Activated CD8-positive, alpha-beta memory T cell treated with anti-CD3 and anti-CD28 coated beads for 36 hours (primary cell): ENCODE measurements around the gene WNT1. TPM values are rescaled to one million over a fixed set of nuclear protein-coding genes. Genes with fewer than 3 reads are reported as not detected.

ENCODE experiments used
- CTCF ChIA-PET: fragments of 350-600 bp; sonication (Branson Sonifier 250); formaldehyde crosslinking; loops from one replicate; lab custom pipeline; 2021; ENCODE audit warnings: antibody characterized with exemption; lab: Charles Lee
- POLR2A ChIA-PET: fragments of 350-600 bp; sonication (Branson Sonifier 250); formaldehyde crosslinking; loops from one replicate; lab custom pipeline; 2021; ENCODE audit warnings: antibody characterized with exemption; lab: Charles Lee
- total RNA-seq, 2 experiments: library from RNA; stranded (reverse); gene quantifications; one replicate each; pipeline ENCODE4 v1.2.3, GENCODE V29; 2021

WNT1 gene
- total RNA-seq, 2 experiments from 2014 or later = not detected

DNA sequence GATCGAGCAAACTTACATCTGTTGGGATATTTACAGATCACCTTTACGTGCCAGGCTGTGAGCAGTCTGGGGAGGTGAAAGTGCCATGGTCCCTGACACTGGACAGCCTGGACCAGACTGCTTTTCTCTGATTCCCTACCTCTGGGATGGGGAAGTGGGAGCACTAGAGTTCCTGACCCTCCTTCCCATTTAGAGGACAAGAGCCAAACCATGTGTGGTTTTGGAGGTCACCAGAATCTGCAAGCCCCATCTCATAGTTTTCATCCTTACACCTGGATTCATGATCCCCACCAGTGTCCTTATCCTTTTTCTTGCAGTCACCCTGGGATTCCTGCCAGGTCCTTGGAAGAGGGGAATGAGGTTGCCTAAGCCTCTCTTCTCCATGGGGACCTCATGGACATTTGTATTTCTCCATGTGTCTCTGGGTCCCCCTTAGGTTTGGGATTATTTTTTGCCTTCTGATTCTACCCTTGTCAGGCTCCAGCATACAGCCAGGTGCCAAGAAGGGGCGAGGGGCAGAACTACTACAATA, 5.1 kb upstream of the WNT1 start:
- ChIA-PET POLR2A (no interaction called here), CTCF (interaction anchor here (0.9 to 3.5 kb wide), 11 partner anchors 9 to 120 kb away, joined by 3 to 16 read pairs (median 5); partner anchors contain the start of gene ARF3)

DNA sequence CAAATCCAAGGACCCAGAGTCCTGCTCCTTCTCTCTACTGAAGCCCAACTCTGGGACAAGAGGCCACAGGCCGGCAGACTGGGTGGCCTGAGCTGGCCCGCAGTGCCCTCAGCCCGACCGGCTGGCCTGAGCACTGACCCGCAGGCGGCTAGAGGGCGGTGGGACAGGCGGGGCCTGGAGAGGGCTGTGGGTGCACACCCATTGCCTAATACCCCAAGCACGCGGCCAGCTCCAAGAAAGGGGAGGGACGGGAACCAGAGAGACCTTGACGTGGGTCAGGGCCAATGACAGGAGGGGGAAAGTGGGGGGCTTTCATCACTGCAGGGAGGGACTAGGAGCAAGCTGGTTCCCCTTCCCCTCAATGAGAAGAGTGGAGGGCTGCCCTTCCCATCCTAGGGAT, 4.6 kb upstream of the WNT1 start:
- CTCF ChIA-PET = interaction anchor here (0.9 to 3.5 kb wide), 6 partner anchors 10 to 120 kb away, joined by 3 to 16 read pairs (median 4); no protein-coding TSS in a partner anchor
- POLR2A ChIA-PET = no interaction called here

DNA sequence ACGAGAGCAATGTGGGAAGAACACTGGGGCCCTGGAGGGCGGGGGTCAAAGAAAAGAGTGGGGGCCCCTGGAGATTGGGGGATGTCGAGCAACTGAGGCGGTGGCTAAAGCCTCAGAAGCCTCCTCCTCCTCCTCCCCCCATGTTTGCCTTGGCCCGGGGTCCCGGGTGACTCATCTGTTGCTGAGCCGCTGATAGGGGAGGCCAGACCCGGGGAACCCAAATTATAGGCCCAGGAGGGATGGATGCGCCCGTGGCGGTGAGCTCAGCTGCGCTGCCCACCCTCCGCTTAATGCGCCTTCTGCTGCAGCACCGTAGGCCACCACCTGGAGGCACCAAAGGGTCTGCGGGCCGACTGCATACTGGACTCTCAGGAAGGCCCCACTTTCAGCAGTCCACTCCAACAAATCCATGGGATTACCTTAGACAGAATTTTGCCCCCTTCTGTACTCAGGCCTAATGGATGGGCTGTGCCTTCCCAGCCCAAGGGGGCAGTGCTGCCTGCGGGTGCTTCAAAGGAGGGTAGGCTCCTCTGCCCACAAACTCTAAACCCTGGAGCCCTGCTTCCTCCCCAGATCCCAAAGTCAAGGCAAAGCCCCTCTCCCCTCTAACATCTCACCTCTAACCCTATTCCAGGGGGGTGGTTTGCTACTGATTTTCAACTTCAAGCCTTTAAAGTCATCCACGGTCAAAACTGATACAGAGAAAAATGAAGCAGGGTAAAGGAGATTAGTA, 4.0 kb upstream of the WNT1 start:
- POLR2A ChIA-PET = no interaction called here
- CTCF ChIA-PET = interaction anchor here (0.9 to 3.5 kb wide), 6 partner anchors 9 to 121 kb away, joined by 3 to 16 read pairs (median 4); no protein-coding TSS in a partner anchor

DNA sequence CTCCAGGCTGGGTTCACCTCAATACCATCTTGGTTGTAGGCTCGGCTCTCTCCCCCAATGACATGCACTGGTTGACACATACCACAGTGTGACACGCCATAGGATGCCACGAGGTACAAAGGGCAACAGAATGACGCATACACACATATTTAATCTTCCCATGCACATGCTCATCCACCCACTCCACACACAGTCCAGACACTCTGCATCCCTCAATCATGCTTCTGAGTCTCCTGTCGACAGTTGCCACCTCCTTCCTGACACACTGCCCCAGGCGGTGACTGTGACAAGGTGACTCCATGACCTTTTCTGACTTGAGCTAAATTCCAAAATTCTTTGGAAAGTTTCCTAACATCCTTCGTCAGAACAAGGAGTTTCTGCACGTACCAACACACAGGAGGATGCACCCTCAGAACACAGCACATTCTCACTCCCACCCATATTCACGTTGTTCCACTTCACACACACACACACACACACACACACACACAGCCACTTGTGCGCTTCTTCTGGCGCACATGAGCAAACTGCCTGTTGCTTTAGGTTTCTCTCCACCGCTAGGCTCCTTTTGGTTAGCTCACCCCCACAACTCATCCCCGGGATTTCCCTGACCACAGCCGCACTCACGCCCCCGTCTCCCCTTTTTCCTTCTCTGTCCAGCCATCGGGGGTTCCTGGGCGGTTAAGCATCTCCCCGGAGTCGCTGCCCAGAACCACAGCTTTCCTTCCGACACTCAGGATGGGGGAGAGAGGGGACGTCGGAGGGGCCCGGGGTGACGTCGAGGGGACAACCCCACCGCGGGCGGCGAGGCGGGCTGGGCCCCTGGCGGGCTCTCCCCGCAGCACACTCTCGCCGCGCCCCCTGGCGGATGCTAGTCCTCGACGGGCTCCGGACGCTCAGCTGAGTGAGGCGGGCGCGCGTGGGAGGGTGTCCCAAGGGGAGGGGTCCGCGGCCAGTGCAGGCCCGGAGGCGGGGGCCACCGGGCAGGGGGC, 536 bp upstream of the WNT1 start:
- CTCF ChIA-PET = interaction anchor here (0.6 to 5.6 kb wide), 29 partner anchors 8 to 154 kb away, joined by 3 to 61 read pairs (median 5); partner anchors contain the start of genes ARF3, DDN, FKBP11 and PRKAG1
- POLR2A ChIA-PET = interaction anchor here (0.7 kb wide), 1 partner anchor 20 kb away, joined by 3 read pairs; no protein-coding TSS in a partner anchor

DNA sequence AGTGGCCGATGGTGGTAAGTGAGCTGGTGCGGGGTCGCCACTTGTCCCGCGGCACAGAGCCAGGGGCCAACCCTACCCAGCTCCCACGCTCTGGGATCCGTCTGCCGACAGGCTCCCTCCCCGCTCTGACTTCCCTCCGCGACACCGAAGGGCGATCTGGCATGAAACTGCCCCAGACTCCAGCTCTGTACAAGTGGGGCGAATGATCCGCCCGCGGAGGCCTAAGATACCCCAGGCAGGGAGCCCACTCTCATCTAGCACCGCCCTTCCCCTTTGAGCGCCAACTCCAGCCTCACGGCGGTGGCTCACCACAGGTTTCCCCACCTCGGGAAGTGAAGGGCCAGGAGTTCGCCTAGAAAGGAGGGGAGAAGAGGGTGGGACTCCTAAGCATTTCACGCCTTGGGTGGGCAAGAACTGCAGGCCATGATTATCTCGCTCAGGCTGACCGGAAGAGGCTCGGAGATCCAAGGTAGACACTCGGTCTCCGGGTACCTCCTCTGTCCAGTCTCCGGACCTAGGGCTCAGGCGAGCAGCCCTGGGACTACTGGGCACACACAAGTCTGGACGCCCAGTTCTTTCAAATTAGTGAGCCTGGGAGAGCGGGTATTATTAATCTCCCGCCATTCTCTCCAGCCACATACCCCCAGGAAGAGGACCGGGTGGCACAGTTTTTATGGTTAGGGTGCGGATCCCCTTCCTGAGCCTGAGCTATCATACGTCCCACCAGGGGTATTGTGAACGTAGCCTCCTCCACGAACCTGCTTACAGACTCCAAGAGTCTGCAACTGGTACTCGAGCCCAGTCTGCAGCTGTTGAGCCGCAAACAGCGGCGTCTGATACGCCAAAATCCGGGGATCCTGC, 849 bp downstream of the WNT1 start:
- CTCF ChIA-PET = interaction anchor here (0.6 to 5.6 kb wide), 19 partner anchors 11 to 129 kb away, joined by 3 to 61 read pairs (median 7); partner anchors contain the start of genes FKBP11 and PRKAG1

DNA sequence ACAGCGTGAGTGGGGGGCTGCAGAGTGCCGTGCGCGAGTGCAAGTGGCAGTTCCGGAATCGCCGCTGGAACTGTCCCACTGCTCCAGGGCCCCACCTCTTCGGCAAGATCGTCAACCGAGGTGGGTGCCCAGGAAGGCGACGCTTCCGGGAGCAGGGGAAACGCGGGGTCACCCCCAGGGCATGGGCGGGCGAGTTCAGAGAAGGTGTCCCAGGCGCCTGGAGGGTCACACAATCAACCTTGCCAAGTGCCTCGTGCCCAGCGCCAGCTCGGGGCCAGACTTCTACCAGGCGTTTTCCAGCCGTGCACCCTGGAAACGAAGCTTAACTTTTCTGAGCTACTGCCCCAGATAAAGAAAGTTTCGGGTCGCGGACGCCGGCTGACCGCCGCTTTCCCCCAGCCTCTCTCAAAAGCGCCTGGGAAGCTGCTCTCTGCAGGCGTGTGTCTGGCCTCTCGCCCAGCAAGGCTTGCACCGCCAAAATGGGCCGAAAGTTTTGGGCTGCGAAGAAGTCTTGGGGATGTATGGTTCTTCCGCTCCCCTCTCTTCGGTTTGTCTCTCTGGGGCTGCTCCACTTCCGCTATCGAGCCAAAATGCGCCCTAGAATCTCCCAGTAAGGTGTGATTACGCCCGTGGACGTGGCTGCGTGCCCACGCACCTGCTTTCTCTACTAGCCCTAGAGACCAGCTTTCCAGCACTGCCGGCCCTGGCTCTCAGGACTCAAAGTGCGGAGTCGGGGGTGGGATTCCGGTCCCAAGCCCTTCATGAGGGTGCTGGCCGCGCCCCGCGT, 1.7 kb downstream of the WNT1 start:
- ChIA-PET CTCF (interaction anchor here (0.6 to 5.6 kb wide), 11 partner anchors 11 to 368 kb away, joined by 3 to 61 read pairs (median 10); partner anchors contain the start of genes ARF3 and FKBP11), POLR2A (interaction anchor here (0.6 kb wide), 1 partner anchor 119 kb away, joined by 3 read pairs; no protein-coding TSS in a partner anchor)

More for the DNA sequence above, 849 bp downstream of the WNT1 start:
- POLR2A ChIA-PET = interaction anchor here (0.6 kb wide), 1 partner anchor 56 kb away, joined by 3 read pairs; no protein-coding TSS in a partner anchor

DNA sequence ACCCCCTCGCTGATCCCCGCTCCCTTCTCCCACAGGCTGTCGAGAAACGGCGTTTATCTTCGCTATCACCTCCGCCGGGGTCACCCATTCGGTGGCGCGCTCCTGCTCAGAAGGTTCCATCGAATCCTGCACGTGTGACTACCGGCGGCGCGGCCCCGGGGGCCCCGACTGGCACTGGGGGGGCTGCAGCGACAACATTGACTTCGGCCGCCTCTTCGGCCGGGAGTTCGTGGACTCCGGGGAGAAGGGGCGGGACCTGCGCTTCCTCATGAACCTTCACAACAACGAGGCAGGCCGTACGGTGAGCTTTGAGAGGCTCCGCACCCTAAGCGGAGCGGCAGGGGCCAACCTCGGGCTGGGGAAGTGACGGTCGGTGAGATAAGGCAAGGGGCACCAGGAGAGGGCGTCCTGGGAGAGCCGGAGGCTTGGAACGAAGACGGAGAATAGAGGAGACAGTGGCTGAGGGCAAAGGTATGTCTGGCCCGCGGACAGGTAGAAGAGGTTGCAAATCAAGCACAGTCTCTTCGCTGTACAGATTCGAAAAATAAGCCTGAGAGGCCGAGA, 2.3 kb downstream of the WNT1 start:
- POLR2A ChIA-PET = no interaction called here

DNA sequence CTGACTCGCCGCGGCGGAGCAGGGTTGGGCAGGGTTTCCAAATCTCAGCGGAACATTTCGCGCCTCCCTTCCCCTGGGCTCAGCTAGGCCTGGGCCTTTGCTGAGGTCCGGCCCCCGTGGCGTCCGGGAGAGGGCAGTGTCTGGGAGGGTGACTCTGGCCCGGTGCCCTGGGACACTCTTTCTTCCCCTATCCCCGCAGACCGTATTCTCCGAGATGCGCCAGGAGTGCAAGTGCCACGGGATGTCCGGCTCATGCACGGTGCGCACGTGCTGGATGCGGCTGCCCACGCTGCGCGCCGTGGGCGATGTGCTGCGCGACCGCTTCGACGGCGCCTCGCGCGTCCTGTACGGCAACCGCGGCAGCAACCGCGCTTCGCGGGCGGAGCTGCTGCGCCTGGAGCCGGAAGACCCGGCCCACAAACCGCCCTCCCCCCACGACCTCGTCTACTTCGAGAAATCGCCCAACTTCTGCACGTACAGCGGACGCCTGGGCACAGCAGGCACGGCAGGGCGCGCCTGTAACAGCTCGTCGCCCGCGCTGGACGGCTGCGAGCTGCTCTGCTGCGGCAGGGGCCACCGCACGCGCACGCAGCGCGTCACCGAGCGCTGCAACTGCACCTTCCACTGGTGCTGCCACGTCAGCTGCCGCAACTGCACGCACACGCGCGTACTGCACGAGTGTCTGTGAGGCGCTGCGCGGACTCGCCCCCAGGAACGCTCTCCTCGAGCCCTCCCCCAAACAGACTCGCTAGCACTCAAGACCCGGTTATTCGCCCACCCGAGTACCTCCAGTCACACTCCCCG, 3.0 kb downstream of the WNT1 start:
- CTCF ChIA-PET = interaction anchor here (0.6 to 5.6 kb wide), 10 partner anchors 9 to 128 kb away, joined by 3 to 61 read pairs (median 9); partner anchors contain the start of gene FKBP11
- POLR2A ChIA-PET = no interaction called here

More for the DNA sequence above, 2.3 kb downstream of the WNT1 start:
- CTCF ChIA-PET = interaction anchor here (0.8 to 5.6 kb wide), 11 partner anchors 10 to 368 kb away, joined by 3 to 61 read pairs (median 10); partner anchors contain the start of genes ARF3 and FKBP11

DNA sequence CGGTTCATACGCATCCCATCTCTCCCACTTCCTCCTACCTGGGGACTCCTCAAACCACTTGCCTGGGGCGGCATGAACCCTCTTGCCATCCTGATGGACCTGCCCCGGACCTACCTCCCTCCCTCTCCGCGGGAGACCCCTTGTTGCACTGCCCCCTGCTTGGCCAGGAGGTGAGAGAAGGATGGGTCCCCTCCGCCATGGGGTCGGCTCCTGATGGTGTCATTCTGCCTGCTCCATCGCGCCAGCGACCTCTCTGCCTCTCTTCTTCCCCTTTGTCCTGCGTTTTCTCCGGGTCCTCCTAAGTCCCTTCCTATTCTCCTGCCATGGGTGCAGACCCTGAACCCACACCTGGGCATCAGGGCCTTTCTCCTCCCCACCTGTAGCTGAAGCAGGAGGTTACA, 3.6 kb downstream of the WNT1 start:
- POLR2A ChIA-PET = interaction anchor here (0.6 kb wide), 1 partner anchor 20 kb away, joined by 3 read pairs; no protein-coding TSS in a partner anchor
- CTCF ChIA-PET = interaction anchor here (0.7 to 4.9 kb wide), 5 partner anchors 10 to 129 kb away, joined by 3 to 43 read pairs (median 8); no protein-coding TSS in a partner anchor

DNA sequence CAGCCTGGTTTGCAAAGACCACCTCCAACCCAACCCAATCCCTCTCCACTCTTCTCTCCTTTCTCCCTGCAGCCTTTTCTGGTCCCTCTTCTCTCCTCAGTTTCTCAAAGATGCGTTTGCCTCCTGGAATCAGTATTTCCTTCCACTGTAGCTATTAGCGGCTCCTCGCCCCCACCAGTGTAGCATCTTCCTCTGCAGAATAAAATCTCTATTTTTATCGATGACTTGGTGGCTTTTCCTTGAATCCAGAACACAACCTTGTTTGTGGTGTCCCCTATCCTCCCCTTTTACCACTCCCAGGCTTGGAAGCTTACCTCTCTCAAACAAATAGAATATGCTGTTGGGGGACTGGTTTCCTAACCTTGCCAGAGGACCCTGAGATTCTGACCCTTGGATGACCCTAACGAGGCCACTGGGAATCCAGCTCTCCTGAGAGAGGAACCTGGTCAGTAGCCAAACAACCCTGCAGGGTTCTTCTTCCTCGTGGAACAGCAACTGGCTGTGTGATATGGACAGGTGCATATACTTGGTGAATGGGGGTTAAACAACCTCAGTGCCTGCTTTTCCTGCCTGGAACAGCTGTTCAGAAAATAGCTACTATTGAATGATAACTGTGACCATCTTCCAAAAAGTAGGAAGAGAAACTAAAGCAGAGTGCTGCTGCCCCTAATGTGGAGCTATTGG, 4.4 kb downstream of the WNT1 start:
- POLR2A ChIA-PET = interaction anchor here (0.5 to 0.6 kb wide), 2 partner anchors 20 to 130 kb away, joined by 3 read pairs; partner anchors contain the start of gene DDX23
- CTCF ChIA-PET = interaction anchor here (0.7 to 2.1 kb wide), 8 partner anchors 9 to 129 kb away, joined by 3 to 10 read pairs (median 5); partner anchors contain the start of gene WNT10B

DNA sequence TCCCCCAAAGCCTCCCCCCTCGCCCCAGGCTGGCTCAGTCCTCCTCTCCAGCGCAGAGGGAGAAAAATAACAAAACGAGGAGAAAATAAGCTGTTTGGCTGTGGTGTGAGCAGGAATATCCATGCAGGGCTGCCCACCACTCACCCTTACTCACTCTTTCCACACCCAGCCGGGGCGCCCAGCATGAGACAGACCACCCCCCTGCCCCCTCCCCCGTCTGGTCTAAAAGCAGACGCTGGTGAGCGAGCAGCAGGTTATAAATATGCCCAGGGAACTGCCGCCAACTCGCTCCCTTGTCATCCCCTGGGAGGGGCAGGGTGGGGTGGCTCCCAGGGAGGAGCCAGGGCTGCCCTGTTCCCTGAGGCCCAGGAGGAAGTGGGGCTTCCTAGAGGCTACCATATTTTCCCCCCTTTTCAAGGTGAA, 7.4 kb downstream of the WNT1 start:
- POLR2A ChIA-PET = interaction anchor here (0.5 kb wide), 1 partner anchor 59 kb away, joined by 8 read pairs; no protein-coding TSS in a partner anchor
- CTCF ChIA-PET = interaction anchor here (1.0 to 4.0 kb wide), 5 partner anchors 8 to 102 kb away, joined by 3 to 35 read pairs (median 4); no protein-coding TSS in a partner anchor

DNA sequence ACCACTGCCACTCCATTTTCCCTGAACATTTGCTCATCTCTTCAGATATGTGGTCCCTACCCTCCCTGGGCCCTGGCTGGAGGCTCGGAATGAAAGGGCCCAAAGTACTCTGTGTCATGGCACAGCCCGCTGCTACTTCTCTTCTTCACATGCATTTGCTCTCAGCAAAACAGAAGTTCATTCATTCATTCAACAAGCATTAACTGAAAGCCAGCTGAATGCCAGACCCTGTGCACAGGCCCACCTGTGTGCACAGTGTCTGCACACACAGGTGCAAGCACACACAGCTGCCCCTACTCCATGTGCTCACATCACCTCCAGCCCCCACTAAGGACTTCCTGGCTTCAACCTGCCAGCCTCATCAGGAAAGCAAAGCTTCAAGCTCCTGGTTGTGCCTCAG, 7.8 kb downstream of the WNT1 start:
- ChIA-PET CTCF (interaction anchor here (1.0 to 4.0 kb wide), 5 partner anchors 8 to 102 kb away, joined by 3 to 35 read pairs (median 4); no protein-coding TSS in a partner anchor), POLR2A (no interaction called here)

DNA sequence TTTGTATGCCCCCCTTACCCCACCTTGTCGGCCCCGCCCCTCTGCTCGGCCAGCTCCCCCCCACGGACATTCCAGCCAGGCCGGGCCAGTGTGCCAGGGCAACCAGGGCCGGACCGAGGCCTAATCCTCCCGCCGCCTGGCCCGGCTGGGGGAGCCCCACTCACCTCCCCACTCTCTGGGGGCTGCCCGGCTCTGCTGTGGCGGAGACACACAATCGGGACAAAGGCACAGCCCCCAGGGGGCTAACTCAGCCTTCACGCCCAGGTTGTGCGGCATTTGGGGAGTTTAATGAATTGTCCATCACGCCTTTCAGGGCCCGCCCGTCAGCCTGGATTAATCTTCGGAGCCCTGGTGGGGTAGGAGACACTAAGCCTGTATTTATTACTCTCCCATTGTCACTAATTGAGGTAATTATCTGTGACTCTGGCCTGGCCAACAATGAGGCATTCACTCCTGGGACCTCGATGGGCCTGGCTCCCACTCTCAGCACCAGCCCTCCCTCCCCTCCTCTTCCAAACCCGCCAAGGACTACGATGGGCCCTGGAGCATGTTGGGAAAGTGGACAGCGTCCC, 8.7 kb downstream of the WNT1 start:
- POLR2A ChIA-PET = no interaction called here
- CTCF ChIA-PET = interaction anchor here (0.7 to 4.0 kb wide), 11 partner anchors 9 to 101 kb away, joined by 3 to 51 read pairs (median 5); partner anchors contain the start of genes ARF3, DDN and WNT10B
